ENCODE data around the gene PTGR3.

DNA sequence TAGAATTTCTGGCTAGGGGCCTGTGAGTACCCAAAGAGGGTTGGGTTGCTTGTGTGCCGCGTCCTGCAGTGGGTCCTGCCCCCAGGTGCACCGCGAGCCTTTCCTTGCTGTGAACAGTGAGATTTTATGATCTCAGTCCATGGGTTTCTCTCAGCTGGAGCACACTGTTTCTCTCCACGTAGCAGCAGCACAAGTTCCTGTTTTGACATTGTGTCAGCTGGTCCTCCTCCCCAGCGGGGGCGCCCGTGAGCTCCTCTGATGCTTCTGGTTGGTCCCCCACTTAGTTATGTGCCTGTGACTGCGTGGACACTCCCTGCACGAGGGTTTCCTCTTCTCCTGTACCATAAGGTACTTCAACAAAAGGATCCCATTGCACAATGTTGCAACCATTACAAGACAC, 31.5 kb upstream of the PTGR3 start:
- TF ChIP-seq, protein P1, sequence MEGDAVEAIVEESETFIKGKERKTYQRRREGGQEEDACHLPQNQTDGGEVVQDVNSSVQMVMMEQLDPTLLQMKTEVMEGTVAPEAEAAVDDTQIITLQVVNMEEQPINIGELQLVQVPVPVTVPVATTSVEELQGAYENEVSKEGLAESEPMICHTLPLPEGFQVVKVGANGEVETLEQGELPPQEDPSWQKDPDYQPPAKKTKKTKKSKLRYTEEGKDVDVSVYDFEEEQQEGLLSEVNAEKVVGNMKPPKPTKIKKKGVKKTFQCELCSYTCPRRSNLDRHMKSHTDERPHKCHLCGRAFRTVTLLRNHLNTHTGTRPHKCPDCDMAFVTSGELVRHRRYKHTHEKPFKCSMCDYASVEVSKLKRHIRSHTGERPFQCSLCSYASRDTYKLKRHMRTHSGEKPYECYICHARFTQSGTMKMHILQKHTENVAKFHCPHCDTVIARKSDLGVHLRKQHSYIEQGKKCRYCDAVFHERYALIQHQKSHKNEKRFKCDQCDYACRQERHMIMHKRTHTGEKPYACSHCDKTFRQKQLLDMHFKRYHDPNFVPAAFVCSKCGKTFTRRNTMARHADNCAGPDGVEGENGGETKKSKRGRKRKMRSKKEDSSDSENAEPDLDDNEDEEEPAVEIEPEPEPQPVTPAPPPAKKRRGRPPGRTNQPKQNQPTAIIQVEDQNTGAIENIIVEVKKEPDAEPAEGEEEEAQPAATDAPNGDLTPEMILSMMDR (conservative IDR thresholded peaks at IDR 0.05; ENCODE audit: low read depth, low read length): peak; percentile 33; the same call in 1 of the 2 replicates
- TF ChIP-seq EZH2 (IDR thresholded peaks at IDR 0.05; ENCODE audit: low read length, unreplicated experiment) (no peak), EZH2phosphoT487 (IDR thresholded peaks at IDR 0.05; ENCODE audit: borderline replicate concordance, low read length) (no peak)
